Gastrocnemius medialis (tissue), 4 donors: ENCODE data around the gene CENPP.

Experiments
- CTCF ChIP-seq, 5 experiments: fragments of 450-650 bp in 3 of 5; fragments of 200-600 bp in 2 of 5; sonication (generic) in 2 of 5; IDR thresholded peaks in 4 of 5; conservative IDR thresholded peaks in 1 of 5; 1 replicate in 4 of 5; 2 replicates in 1 of 5; pipeline ENCODE4 v1.5.1; 2016 to 2019; ENCODE audit warnings: antibody characterized with exemption in 5 of 5, mild to moderate bottlenecking in 3 of 5, moderate library complexity in 3 of 5
- POLR2A ChIP-seq, 2 donors: fragments of 450-650 bp; IDR thresholded peaks; one replicate each; pipeline ENCODE4 v1.6.1; 2017; ENCODE audit warnings: antibody characterized with exemption in 2 of 2, mild to moderate bottlenecking in 2 of 2, moderate library complexity in 2 of 2

DNA sequence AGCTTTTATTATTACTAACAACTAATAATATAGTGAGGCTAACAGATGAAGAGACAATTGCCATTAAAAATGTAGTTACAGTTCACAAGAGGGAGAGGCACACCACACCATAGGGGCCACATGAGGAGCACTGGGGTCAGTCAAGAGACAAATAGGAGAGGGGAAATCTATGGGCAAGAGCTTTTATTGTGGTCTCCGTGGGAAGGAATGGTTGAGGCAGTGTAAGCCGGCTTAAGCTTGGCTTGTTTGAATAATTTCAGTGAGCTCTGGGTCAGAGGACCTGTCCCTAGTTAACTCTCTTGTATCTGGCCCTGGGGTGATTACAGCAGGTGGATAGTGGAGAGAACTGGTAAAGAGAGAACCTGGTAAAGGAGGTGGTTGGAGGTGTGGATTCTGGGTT lies 43.3 kb downstream of the CENPP start:
- TF ChIP-seq POLR2A (IDR thresholded peaks at IDR 0.05), result no peak
- TF ChIP-seq CTCF (IDR thresholded peaks at IDR 0.05 in 4 of 5, conservative IDR thresholded peaks at IDR 0.05 in 1 of 5), result no peak
